Stimulated activated CD8-positive, alpha-beta memory T cell treated with anti-CD3 and anti-CD28 coated beads, Interleukin-12 subunit alpha, Interleukin-12 subunit beta, amount 100 ng/mL, for 4 hours (primary cell): ENCODE measurements around the gene WDR37.

ENCODE experiments used
- DNase-seq: peaks from one replicate; pipeline ENCODE4 v3.0.0-alpha.2; 2020; ENCODE audit warnings: low read depth

WDR37 gene

GRCh38 chr10:1169981-1170866, 114.0 kb downstream of the WDR37 start:
- no peak for DNase-seq

- no peak for DNase-seq
Observed at GRCh38 chr10:1170867-1171180, 114.6 kb downstream of the WDR37 start.

- no peak for DNase-seq
Observed at GRCh38 chr10:1171182-1171581, 115.0 kb downstream of the WDR37 start.

GRCh38 chr10:1171586-1171985, 115.4 kb downstream of the WDR37 start:
- DNase-seq, result no peak

DNA sequence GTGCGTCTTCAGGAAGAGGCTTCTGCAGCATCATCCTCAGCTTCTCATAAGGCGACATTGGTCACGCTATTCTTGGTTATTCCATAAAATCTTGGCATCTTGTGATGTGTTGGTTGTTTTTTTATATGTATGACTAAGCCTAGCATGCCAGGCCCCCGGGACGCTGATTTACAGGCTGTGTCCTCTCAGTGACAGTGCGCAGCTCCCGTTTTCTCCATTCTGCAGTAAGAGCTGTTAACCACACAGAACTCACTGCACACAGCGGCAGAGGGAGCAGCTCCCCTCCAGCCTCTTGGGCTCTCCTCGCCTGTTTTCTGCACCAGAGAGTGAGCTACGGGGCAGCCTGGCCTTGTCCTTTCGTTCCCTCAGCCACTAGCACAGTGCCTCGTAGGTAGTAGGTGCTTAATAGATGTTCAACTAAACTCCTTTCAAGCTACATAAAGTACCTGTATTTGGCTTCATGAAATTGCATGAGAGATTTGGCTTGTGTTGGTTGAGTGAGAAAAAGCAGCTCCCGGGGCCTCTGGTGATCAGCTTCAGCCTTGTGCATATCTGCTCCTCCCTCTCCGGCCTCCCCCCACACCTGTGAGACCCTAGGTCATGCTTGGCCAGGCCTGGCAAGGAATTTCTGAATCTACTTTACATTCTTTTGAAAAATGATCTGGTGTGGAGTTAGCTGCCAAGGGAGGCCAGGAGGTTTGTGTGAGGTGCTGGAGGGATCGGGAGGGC, 116.2 kb downstream of the WDR37 start:
- no peak for DNase-seq

DNA sequence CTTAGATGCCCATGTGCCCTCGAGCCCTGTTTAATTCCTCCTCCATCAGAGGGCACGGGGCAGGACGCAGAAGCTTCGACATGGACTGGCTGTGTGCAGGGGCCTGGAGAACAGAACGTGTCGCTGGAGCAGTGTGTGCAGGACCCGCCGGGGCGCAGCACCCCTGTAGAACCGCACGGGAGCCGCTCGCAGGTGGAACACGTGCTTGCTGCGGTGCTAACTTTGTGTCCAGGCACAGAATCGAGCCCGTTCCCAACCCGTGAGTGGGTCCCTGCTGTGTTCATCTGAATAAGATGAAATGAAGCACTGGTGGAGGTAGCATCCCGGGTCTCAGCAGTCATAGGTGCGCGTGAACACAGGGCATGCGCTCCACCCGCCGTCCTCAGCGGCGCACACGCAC, 116.9 kb downstream of the WDR37 start:
- DNase-seq, result no peak

DNA sequence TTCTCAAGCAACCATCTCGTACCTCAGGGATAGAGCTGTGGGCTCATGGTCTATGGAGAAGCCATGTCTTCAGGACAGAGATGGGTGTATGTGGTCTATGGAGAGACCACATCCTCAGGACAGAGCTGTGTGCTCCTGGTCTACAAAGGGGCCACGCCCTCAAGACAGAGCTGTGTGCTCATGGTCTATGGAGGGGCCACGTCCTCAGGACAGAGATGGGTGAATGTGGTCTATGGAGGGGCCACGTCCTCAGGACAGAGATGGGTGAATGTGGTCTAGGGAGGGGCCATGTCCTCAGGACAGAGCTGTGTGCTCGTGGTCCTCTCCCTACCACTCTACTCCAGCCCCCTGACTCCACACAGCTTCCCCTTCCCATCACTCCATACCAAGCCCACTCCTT, 117.8 kb downstream of the WDR37 start:
- no peak for DNase-seq

DNA sequence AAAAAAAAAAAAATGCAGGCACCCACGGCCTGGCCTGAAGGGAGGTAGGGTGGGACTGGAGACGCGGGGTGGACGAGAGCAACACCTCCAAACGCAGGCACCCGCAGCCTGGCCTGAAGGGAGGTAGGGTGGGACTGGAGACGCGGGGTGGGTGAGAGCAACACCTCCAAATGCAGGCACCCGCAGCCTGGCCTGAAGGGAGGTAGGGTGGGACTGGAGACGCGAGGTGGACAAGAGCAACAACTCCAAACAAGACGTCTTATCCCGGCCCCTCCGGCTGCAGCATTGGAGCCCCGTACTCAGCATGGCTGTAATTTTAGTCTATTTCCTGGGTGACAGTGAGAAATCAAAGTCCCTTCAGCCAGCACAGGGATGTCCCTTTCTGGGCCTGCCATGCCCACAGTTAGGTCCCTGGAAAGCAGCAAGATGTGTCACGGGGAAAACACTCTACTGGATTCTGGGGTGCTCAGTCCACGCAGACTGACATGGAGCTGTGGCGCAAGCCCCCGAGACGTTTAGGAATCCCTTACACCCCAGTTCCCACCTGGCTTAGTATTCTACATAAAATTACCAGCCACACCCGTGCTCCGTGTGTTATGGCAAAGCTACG, 119.9 kb downstream of the WDR37 start:
- no peak for DNase-seq

DNA sequence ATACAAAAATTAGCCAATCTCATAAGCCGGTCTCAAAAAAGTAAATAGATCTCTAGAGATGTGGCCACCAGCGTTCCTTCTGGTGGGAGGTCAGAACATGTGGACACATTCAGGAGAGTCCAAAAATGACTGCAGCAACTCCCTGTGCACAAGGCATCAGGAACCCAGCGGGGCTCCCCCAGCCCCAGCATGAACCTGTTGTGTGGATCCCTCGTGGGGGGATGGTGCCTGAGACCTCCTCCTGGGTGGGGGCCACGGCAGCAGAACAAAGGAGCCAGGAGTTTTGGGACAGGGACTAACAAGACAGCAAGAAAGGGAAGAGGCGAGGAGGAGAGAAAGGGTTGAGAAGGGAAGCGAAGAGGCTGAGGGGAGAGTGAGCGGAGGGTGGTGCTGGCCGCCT, 121.8 kb downstream of the WDR37 start:
- DNase-seq, result no peak

GRCh38 chr10:1178506-1178905, 122.3 kb downstream of the WDR37 start:
- DNase-seq, result no peak

- no peak for DNase-seq
Observed at GRCh38 chr10:1179346-1180070, 123.3 kb downstream of the WDR37 start.

GRCh38 chr10:1180071-1180730, 124.0 kb downstream of the WDR37 start:
- no peak for DNase-seq

- no peak for DNase-seq
Observed at GRCh38 chr10:1180836-1181235, 124.7 kb downstream of the WDR37 start.
